ENCODE data around the gene SERPINB2. TPM values are rescaled to one million over a fixed set of nuclear protein-coding genes. Genes with fewer than 3 reads are reported as not detected.

SERPINB2 gene
- not detected in 2 replicates for total RNA-seq (2014; rRNA removed; shearing (Covaris generic))

DNA sequence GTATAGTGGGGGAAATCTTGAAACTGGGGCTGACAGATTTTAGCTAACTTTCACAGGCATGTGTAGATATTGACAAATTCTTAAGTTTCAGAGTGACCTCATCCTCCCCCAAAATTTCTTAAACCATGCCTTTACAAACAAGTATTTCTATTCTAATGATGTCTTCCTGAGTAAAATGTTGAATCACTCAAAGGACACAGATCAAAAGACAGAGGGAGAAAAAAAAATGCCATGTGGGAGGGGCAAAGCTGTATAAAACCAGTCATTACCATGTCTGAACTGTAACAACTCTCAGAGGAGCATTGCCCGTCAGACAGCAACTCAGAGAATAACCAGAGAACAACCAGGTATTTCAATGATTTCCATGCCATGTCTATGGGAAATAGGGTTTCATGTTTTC lies at the start of gene SERPINB2:
SERPINB2 (plus strand) TSS at position 282 of the 400 bp plus-strand sequence. CDS start 3,740 bp downstream, outside the sequence.
- Histone ChIP-seq H3K9me3 (replicated peaks) (no peaks in the 10 kb centered on the region), H3K36me3 (no peaks in the 10 kb centered on the region), H3K27ac (no peak within 1 kb of the TSS), H3K27me3 (no peaks in the 10 kb centered on the region), H3K4me3 (no peak within 1 kb of the TSS), H3K4me1 (no peaks in the 10 kb centered on the region)
- DNase-seq: no peak

GRCh38 chr18:63843008-63843407 lies 44.5 kb upstream of the SERPINB2 start:
- Histone ChIP-seq H3K36me3 (no peaks in the 10 kb centered on the region), H3K4me3 (no peak overlapping the region), H3K4me1 (no peaks in the 10 kb centered on the region), H3K27ac (no peak overlapping the region), H3K9me3 (replicated peaks) (no peaks in the 10 kb centered on the region), H3K27me3 (no peaks in the 10 kb centered on the region)
- no peak for DNase-seq

GRCh38 chr18:63844254-63844653 lies 43.3 kb upstream of the SERPINB2 start:
- Histone ChIP-seq H3K4me1 (no peaks in the 10 kb centered on the region), H3K27me3 (no peaks in the 10 kb centered on the region), H3K36me3 (no peaks in the 10 kb centered on the region), H3K4me3 (no peak overlapping the region), H3K27ac (no peak overlapping the region), H3K9me3 (replicated peaks) (no peaks in the 10 kb centered on the region)
- peak in 1 of 2 experiments; percentile 8 for DNase-seq

DNA sequence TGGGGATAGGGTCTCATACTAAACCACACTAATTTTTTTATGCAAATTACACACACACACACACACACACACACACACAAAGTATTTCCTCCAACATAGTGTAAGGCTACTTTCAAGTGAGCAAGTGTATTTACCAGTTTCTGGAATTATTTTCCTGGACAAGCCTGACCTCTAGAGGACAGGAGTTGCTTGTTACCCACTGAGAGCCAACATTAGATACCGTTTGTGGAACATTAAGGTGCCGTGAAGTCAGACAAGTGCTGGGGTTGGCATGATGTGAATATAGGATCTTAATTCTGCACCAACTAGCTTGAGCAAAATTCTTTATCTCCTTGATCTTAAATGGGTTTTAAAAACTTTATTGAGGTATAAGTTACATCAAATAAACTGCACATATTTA lies 39.3 kb upstream of the SERPINB2 start:
- Histone ChIP-seq H3K4me3 (no peak overlapping the region), H3K4me1 (no peaks in the 10 kb centered on the region), H3K36me3 (no peaks in the 10 kb centered on the region), H3K9me3 (replicated peaks) (no peaks in the 10 kb centered on the region), H3K27me3 (no peaks in the 10 kb centered on the region), H3K27ac (no peak overlapping the region)
- DNase-seq: peak in 1 of 2 experiments; percentile 42

- peak; percentile 3 to 29 for DNase-seq
- no peaks in the 10 kb centered on the region for H3K4me1 ChIP-seq
- H3K27me3 ChIP-seq: no peaks in the 10 kb centered on the region
- H3K9me3 ChIP-seq (replicated peaks): no peaks in the 10 kb centered on the region
- no peak overlapping the region for H3K4me3 ChIP-seq
- no peak overlapping the region for H3K27ac ChIP-seq
- no peaks in the 10 kb centered on the region for H3K36me3 ChIP-seq
Observed at GRCh38 chr18:63850020-63850419, 37.5 kb upstream of the SERPINB2 start.

DNA sequence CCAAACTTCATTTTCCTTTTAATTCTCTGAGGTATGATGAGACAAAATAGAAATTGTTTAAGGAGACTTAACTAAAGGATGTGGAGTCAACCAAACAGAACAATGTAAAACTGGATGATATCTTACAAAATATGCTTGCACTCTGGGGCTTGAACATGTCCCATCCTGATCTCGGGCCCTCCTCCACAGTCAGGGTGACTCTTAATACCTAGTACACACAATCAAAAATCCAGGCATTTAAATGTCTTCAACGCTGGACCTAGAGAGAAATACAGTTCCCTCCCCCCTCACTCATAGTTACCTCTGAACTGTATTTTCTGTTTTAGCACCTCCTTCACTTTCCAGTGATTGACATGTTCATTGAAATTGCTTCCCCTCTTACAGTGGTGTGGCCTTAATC lies 36.9 kb upstream of the SERPINB2 start:
- H3K27me3 ChIP-seq: no peaks in the 10 kb centered on the region
- no peaks in the 10 kb centered on the region for H3K9me3 ChIP-seq (replicated peaks)
- no peak overlapping the region for H3K27ac ChIP-seq
- no peaks in the 10 kb centered on the region for H3K4me1 ChIP-seq
- DNase-seq: no peak
- no peak overlapping the region for H3K4me3 ChIP-seq
- H3K36me3 ChIP-seq: no peaks in the 10 kb centered on the region

DNA sequence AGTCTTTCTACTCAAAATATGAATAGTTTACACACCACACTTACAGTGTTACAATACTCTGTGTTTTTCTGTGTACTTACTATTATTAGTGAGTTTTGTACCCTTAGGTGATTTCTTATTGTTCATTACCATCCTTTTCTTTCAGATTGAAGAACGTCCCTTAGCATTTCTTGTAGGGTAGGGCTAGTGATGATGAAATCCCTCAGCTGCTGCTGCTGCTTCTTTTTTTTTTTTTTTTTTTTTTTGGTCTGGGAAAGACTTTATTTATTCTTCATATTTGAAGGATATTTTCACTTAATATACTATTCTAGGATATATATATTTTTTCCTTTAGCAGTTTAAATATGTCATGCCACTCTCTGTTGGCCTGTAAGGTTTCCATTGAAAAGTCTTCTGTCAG lies 29.0 kb upstream of the SERPINB2 start:
- H3K4me1 ChIP-seq: no peaks in the 10 kb centered on the region
- H3K27ac ChIP-seq: no peak overlapping the region
- H3K36me3 ChIP-seq: no peaks in the 10 kb centered on the region
- DNase-seq: no peak
- no peak overlapping the region for H3K4me3 ChIP-seq
- H3K27me3 ChIP-seq: no peaks in the 10 kb centered on the region
- H3K9me3 ChIP-seq (replicated peaks): no peaks in the 10 kb centered on the region

- no peaks in the 10 kb centered on the region for H3K36me3 ChIP-seq
- H3K27me3 ChIP-seq: no peaks in the 10 kb centered on the region
- H3K4me3 ChIP-seq: no peak overlapping the region
- no peaks in the 10 kb centered on the region for H3K4me1 ChIP-seq
- no peak overlapping the region for H3K27ac ChIP-seq
- no peak for DNase-seq
- H3K9me3 ChIP-seq (replicated peaks): no peaks in the 10 kb centered on the region
Observed at GRCh38 chr18:63859781-63860475, 27.6 kb upstream of the SERPINB2 start.

DNA sequence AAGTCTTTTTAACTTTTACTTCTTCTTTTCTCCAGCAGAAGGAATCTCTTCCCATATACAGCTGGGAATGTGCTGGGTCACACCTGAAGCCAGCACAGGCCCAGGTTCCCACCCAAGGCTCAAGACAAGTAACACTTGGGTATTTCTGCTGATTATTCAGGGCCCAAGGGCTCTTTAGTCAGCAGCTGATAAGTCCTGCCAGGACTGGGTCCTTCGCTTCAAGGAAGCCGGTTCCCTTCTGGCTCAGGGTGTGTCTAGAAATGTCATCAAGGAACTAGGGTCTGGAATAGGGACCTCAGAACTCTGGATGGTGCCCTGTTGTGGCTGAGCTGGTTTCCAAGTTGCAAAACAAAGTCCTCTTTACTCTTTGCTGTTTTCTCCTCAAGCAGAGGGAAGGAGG lies 27.0 kb upstream of the SERPINB2 start:
- DNase-seq: no peak
- no peak overlapping the region for H3K4me3 ChIP-seq
- no peaks in the 10 kb centered on the region for H3K36me3 ChIP-seq
- H3K27ac ChIP-seq: no peak overlapping the region
- no peaks in the 10 kb centered on the region for H3K4me1 ChIP-seq
- no peaks in the 10 kb centered on the region for H3K27me3 ChIP-seq
- no peaks in the 10 kb centered on the region for H3K9me3 ChIP-seq (replicated peaks)

GRCh38 chr18:63867368-63868125 lies 20.0 kb upstream of the SERPINB2 start:
- no peak overlapping the region for H3K4me3 ChIP-seq
- H3K4me1 ChIP-seq: no peaks in the 10 kb centered on the region
- H3K27me3 ChIP-seq: no peaks in the 10 kb centered on the region
- H3K27ac ChIP-seq: no peak overlapping the region
- no peaks in the 10 kb centered on the region for H3K9me3 ChIP-seq (replicated peaks)
- DNase-seq: no peak
- no peaks in the 10 kb centered on the region for H3K36me3 ChIP-seq

DNA sequence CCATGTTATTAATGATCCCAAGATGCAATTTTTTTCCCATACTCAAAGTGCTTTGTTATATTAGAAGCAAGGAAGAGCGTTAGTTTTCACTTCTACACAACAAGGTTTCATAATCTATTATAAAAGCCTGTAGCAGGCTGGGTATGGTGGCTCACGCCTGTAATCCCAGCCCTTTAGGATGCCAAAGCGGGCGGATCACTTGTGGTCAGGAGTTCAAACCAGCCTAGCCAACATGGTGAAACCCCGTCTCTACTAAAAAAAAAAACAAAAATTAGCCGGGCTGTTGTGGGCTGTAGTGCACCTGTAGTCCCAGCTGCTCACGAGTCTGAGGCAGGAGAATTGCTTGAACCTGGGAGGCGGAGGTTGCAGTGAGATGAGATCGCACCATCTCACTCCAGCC lies 19.0 kb upstream of the SERPINB2 start:
- Histone ChIP-seq H3K36me3 (no peaks in the 10 kb centered on the region), H3K27me3 (no peaks in the 10 kb centered on the region), H3K4me3 (no peak overlapping the region), H3K9me3 (replicated peaks) (no peaks in the 10 kb centered on the region), H3K27ac (no peak overlapping the region), H3K4me1 (no peaks in the 10 kb centered on the region)
- DNase-seq: no peak

- no peaks in the 10 kb centered on the region for H3K36me3 ChIP-seq
- H3K4me1 ChIP-seq: no peaks in the 10 kb centered on the region
- H3K27ac ChIP-seq: no peak overlapping the region
- H3K4me3 ChIP-seq: no peak overlapping the region
- no peaks in the 10 kb centered on the region for H3K9me3 ChIP-seq (replicated peaks)
- no peak for DNase-seq
- no peaks in the 10 kb centered on the region for H3K27me3 ChIP-seq
Observed at GRCh38 chr18:63869374-63869773, 18.1 kb upstream of the SERPINB2 start.

DNA sequence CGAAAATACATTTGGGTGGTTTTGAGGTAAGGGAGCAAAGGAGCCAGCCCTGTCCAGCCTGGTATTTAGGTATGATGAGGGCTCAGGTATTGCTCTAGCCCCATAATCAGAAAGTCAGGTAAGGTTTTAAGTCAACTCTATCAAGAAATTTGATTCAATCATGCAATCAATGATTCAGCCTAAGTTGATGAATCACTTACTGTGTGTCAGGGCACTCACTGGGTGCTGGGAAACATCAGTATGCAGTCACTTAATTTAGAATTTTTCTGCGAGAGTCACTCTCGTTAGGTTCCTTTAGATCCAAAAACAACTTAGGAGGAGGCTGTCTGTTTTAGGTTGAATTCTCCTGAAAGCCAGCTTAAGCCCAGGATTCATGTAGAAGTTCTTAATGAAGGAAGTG lies 17.7 kb upstream of the SERPINB2 start:
- Histone ChIP-seq H3K4me1 (no peaks in the 10 kb centered on the region), H3K36me3 (no peaks in the 10 kb centered on the region), H3K27ac (no peak overlapping the region), H3K9me3 (replicated peaks) (no peaks in the 10 kb centered on the region), H3K4me3 (no peak overlapping the region), H3K27me3 (no peaks in the 10 kb centered on the region)
- no peak for DNase-seq

- no peaks in the 10 kb centered on the region for H3K9me3 ChIP-seq (replicated peaks)
- no peak for DNase-seq
- H3K27me3 ChIP-seq: no peaks in the 10 kb centered on the region
- H3K4me3 ChIP-seq: no peak overlapping the region
- no peaks in the 10 kb centered on the region for H3K36me3 ChIP-seq
- no peak overlapping the region for H3K27ac ChIP-seq
- no peaks in the 10 kb centered on the region for H3K4me1 ChIP-seq
Observed at GRCh38 chr18:63871836-63872235, 15.7 kb upstream of the SERPINB2 start.

- H3K27me3 ChIP-seq: no peaks in the 10 kb centered on the region
- DNase-seq: no peak
Observed at GRCh38 chr18:63872586-63872985, 14.9 kb upstream of the SERPINB2 start.

GRCh38 chr18:63878343-63878742 lies 9.2 kb upstream of the SERPINB2 start:
- H3K27me3 ChIP-seq: no peaks in the 10 kb centered on the region
- DNase-seq: no peak
- no peaks in the 10 kb centered on the region for H3K36me3 ChIP-seq
- no peak overlapping the region for H3K27ac ChIP-seq
- no peaks in the 10 kb centered on the region for H3K4me1 ChIP-seq
- no peaks in the 10 kb centered on the region for H3K9me3 ChIP-seq (replicated peaks)
- H3K4me3 ChIP-seq: no peak overlapping the region

More at GRCh38 chr18:63872586-63872985, 14.9 kb upstream of the SERPINB2 start:
- no peaks in the 10 kb centered on the region for H3K9me3 ChIP-seq (replicated peaks)
- H3K4me1 ChIP-seq: no peaks in the 10 kb centered on the region
- no peak overlapping the region for H3K4me3 ChIP-seq
- no peaks in the 10 kb centered on the region for H3K36me3 ChIP-seq
- H3K27ac ChIP-seq: no peak overlapping the region
